Endothelial cell of umbilical vein (primary cell): ENCODE measurements around the gene MID1IP1. TPM values are rescaled to one million over a fixed set of nuclear protein-coding genes. Genes with fewer than 3 reads are reported as not detected.

Source experiments
- BruUV-seq: library from RNA; stranded (reverse); fragments of 400-500 nt; replicated peaks from 2 replicates; lab custom pipeline; 2021; lab: Mats Ljungman, UMichigan
- CTCF ChIA-PET: fragments of 300-600, 350-600 bp; sonication (Branson Sonifier 250); formaldehyde crosslinking; loops from one replicate; lab custom pipeline; 2021; ENCODE audit warnings: antibody characterized with exemption, inconsistent platforms; lab: Charles Lee
- POLR2A ChIA-PET: fragments of 300-600, 350-600 bp; sonication (Branson Sonifier 250); formaldehyde crosslinking; loops from one replicate; lab custom pipeline; 2021; ENCODE audit warnings: antibody characterized with exemption, inconsistent platforms; lab: Charles Lee
- DNase-seq: peaks from one replicate; pipeline ENCODE4 v3.0.0-alpha.2; 2011; ENCODE audit warnings: low read depth, low spot score
- FAIRE-seq: peaks from 2 replicates; lab custom pipeline; 2011; peaks lifted over from hg19 to GRCh38; lab: Jason Lieb, UNC
- H2AFZ ChIP-seq: 2 replicates; pipeline ENCODE4 v1.6.0; 2012; ENCODE audit warnings: low read depth, low read length, control low read depth, inconsistent platforms
- H3K27ac ChIP-seq: 2 replicates; pipeline ENCODE4 v1.5.1; 2011; ENCODE audit warnings: low read depth, mild to moderate bottlenecking, control low read depth, low read length, moderate library complexity; ENCODE audit not compliant: insufficient read depth
- H3K27me3 ChIP-seq, 2 experiments: 2 replicates each; pipeline versions ENCODE4 v1.6.0 to v1.6.1; 2011; ENCODE audit warnings: low read length in 2 of 2, mixed read lengths in 1 of 2; ENCODE audit not compliant: control insufficient read depth in 2 of 2, insufficient read depth in 2 of 2
- H3K36me3 ChIP-seq, 2 experiments: 2 replicates in 1 of 2; 3 replicates in 1 of 2; pipeline ENCODE4 v1.5.1; 2011; ENCODE audit warnings: low read length in 2 of 2, mild to moderate bottlenecking in 1 of 2, moderate library complexity in 1 of 2; ENCODE audit not compliant: control insufficient read depth in 2 of 2, insufficient read depth in 2 of 2; ENCODE audit errors: extremely low read depth in 1 of 2
- H3K4me1 ChIP-seq: 3 replicates; pipeline ENCODE4 v1.5.1; 2011; ENCODE audit warnings: mild to moderate bottlenecking, low read length; ENCODE audit not compliant: control insufficient read depth, insufficient read depth; ENCODE audit errors: extremely low read depth
- H3K4me2 ChIP-seq: 2 replicates; pipeline ENCODE4 v1.6.1; 2011; ENCODE audit warnings: low read length, control low read depth, mixed read lengths; ENCODE audit not compliant: insufficient read depth
- H3K4me3 ChIP-seq, 3 experiments: fragments of 200-600 bp in 1 of 3; sonication (generic), shearing (Covaris generic) in 1 of 3; replicated peaks in 1 of 3; 2 replicates each; pipeline ENCODE4 v1.5.1; 2011 to 2016; ENCODE audit warnings: control low read depth in 3 of 3, low read length in 3 of 3, mild to moderate bottlenecking in 2 of 3, inconsistent platforms in 1 of 3, low read depth in 1 of 3, moderate library complexity in 1 of 3; ENCODE audit not compliant: insufficient read depth in 1 of 3
- H3K79me2 ChIP-seq: 2 replicates; pipeline ENCODE4 v1.6.0; 2012; ENCODE audit warnings: low read length, inconsistent platforms; ENCODE audit not compliant: control insufficient read depth, insufficient read depth
- H3K9ac ChIP-seq: replicated peaks from 2 replicates; pipeline ENCODE3; 2011; ENCODE audit warnings: low read length, control low read depth; ENCODE audit not compliant: insufficient read depth; ENCODE audit errors: extremely low read depth
- H3K9me1 ChIP-seq: replicated peaks from 3 replicates; pipeline ENCODE4 v1.6.0; 2011; ENCODE audit warnings: mild to moderate bottlenecking, low read length; ENCODE audit not compliant: control insufficient read depth, insufficient read depth; ENCODE audit errors: extremely low read depth
- H3K9me3 ChIP-seq: replicated peaks from 2 replicates; pipeline ENCODE4 v1.5.1; 2012; ENCODE audit warnings: low read length, inconsistent platforms; ENCODE audit not compliant: control insufficient read depth, insufficient read depth
- H4K20me1 ChIP-seq: replicated peaks from 2 replicates; pipeline ENCODE3; 2011; ENCODE audit warnings: mild to moderate bottlenecking, low read length; ENCODE audit not compliant: control insufficient read depth, insufficient read depth; ENCODE audit errors: extremely low read depth
- EZH2 ChIP-seq: IDR thresholded peaks from 2 replicates; pipeline ENCODE4 v1.6.1; 2012; ENCODE audit warnings: borderline replicate concordance, low read depth, mild to moderate bottlenecking, moderate library complexity, low read length, inconsistent platforms; ENCODE audit not compliant: severe bottlenecking
- FOS ChIP-seq: IDR thresholded peaks from 2 replicates; pipeline ENCODE4 v1.6.1; 2011; ENCODE audit warnings: mild to moderate bottlenecking, low read length, moderate library complexity, borderline replicate concordance; ENCODE audit not compliant: insufficient read depth
- GATA2 ChIP-seq: IDR thresholded peaks from 2 replicates; pipeline ENCODE4 v1.7.0; 2011; ENCODE audit warnings: low read depth, mild to moderate bottlenecking, moderate library complexity, mixed read lengths, low read length; ENCODE audit not compliant: insufficient read length, insufficient read depth
- JUN ChIP-seq: IDR thresholded peaks from 2 replicates; pipeline ENCODE4 v1.6.1; 2011; ENCODE audit warnings: borderline replicate concordance, low read depth; ENCODE audit not compliant: insufficient read length, insufficient read depth
- MYC ChIP-seq: IDR thresholded peaks from one replicate; pipeline ENCODE4 v1.6.1; 2011; ENCODE audit warnings: mild to moderate bottlenecking, low read depth, low read length
- POLR2A ChIP-seq: IDR thresholded peaks from 2 replicates; pipeline ENCODE4 v1.6.1; 2012; ENCODE audit warnings: low read depth, mild to moderate bottlenecking, control low read depth, low read length
- POLR2AphosphoS5 ChIP-seq: IDR thresholded peaks from 2 replicates; pipeline ENCODE4 v1.6.1; 2012; ENCODE audit warnings: low read depth, mild to moderate bottlenecking, control low read depth, low read length, moderate library complexity; ENCODE audit not compliant: insufficient read depth
- dilution Hi-C: fragments of 300-500 bp; cut with MboI; formaldehyde crosslinking; loops from one replicate; pipeline ENCODE4 v1.15.0; 2019; ENCODE audit warnings: low sequenced_read_pairs; ENCODE audit not compliant: extremely low pct_ligation_motif_present
- intact Hi-C: fragments of 100-400 bp; cut with micrococcal nuclease; formaldehyde crosslinking; loops from one replicate; pipeline ENCODE4 v1.10.0; 2022
- polyA plus RNA-seq, 4 experiments: library from polyadenylated mRNA; depleted of rRNA in 3 of 4; stranded (reverse) in 3 of 4; unstranded in 1 of 4; fragments of >200 nt; gene quantifications; 2 replicates each; pipeline versions ENCODE4 v1.2.1 to v1.2.3, GENCODE V29; 2011 to 2012; ENCODE audit warnings: missing spikeins in 1 of 4
- total RNA-seq: library from RNA; stranded (reverse); gene quantifications from 2 replicates; pipeline ENCODE4 v1.2.3, GENCODE V29; 2021
- TF ChIP-seq, protein P1 (sequence below): IDR thresholded peaks from 2 replicates; pipeline ENCODE4 v1.6.1; 2011; ENCODE audit not compliant: insufficient read depth, insufficient read length
- TF ChIP-seq, protein P2 (sequence below), 2 donors: IDR thresholded peaks; 1 replicate in 1 of 2; 2 replicates in 1 of 2; pipeline ENCODE4 v1.5.1; 2011; ENCODE audit warnings: low read length in 2 of 2, mild to moderate bottlenecking in 2 of 2, moderate library complexity in 2 of 2, control low read depth in 1 of 2, inconsistent platforms in 1 of 2, low read depth in 1 of 2; ENCODE audit not compliant: insufficient read depth in 1 of 2; ENCODE audit errors: extremely low read depth in 1 of 2

Gene MID1IP1
- total and polyA plus RNA-seq, 2 donors (not counting 3 experiments of a cell fraction or from before 2014, with no cell fraction given), result 23.2 to 25.1 TPM

GRCh38 chrX:38831949-38832348, 30.7 kb downstream of the MID1IP1 start:
- no peak for FAIRE-seq
- no peak for DNase-seq

DNA sequence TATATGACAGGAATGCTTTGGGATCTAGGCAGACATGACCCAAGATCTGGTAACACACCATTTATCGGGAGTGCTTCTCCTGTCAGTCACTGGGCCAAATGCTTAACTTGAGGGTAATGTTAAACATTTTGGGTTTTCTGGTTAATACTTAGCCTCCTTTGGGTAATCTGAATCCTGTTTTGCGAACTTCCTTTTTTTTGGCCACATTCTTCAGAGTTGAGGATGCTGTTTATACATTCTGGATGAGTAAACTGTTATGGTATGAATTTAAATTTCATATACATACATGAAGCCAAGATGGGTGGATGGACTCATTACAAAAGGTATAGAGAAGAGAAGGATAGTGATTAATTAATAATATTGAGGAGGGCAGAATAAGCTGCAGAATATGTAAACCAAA, 36.1 kb downstream of the MID1IP1 start:
- POLR2A ChIA-PET, result no interaction called here
- BruUV-seq, result no TSS peak

More at GRCh38 chrX:38831949-38832348, 30.7 kb downstream of the MID1IP1 start:
- no peaks in the 10 kb centered on the region for H3K27me3 ChIP-seq
- H3K4me2 ChIP-seq, result no peak overlapping the region
- H3K4me3 ChIP-seq, result no peak overlapping the region
- H3K9me1 ChIP-seq, result no peaks in the 10 kb centered on the region
- H4K20me1 ChIP-seq, result no peaks in the 10 kb centered on the region
- no peak overlapping the region for H2AFZ ChIP-seq
- no peaks in the 10 kb centered on the region for H3K4me1 ChIP-seq
- H3K36me3 ChIP-seq, result no peaks in the 10 kb centered on the region
- ChIA-PET POLR2A (no interaction called here), CTCF (no interaction called here)
- H3K9me3 ChIP-seq, result no peaks in the 10 kb centered on the region
- intact Hi-C loops, result no loop called here
- dilution Hi-C loops, result no loop called here
- no peak overlapping the region for H3K9ac ChIP-seq
- TF ChIP-seq EZH2 (no peak), GATA2 (no peak), MYC (no peak), POLR2AphosphoS5 (no peak), POLR2A (no peak)
- TF ChIP-seq, protein P1, sequence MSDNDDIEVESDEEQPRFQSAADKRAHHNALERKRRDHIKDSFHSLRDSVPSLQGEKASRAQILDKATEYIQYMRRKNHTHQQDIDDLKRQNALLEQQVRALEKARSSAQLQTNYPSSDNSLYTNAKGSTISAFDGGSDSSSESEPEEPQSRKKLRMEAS, result no peak
- no peaks in the 10 kb centered on the region for H3K79me2 ChIP-seq
- BruUV-seq, result no TSS peak
- no peak overlapping the region for H3K27ac ChIP-seq

More for the DNA sequence above, 36.1 kb downstream of the MID1IP1 start:
- H4K20me1 ChIP-seq, result no peaks in the 10 kb centered on the region
- TF ChIP-seq EZH2 (no peak), POLR2A (no peak), MYC (no peak), JUN (no peak), GATA2 (no peak), FOS (no peak), POLR2AphosphoS5 (no peak)
- TF ChIP-seq, protein P1, result no peak
- TF ChIP-seq, protein P2, sequence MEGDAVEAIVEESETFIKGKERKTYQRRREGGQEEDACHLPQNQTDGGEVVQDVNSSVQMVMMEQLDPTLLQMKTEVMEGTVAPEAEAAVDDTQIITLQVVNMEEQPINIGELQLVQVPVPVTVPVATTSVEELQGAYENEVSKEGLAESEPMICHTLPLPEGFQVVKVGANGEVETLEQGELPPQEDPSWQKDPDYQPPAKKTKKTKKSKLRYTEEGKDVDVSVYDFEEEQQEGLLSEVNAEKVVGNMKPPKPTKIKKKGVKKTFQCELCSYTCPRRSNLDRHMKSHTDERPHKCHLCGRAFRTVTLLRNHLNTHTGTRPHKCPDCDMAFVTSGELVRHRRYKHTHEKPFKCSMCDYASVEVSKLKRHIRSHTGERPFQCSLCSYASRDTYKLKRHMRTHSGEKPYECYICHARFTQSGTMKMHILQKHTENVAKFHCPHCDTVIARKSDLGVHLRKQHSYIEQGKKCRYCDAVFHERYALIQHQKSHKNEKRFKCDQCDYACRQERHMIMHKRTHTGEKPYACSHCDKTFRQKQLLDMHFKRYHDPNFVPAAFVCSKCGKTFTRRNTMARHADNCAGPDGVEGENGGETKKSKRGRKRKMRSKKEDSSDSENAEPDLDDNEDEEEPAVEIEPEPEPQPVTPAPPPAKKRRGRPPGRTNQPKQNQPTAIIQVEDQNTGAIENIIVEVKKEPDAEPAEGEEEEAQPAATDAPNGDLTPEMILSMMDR (IDR thresholded peaks at IDR 0.05; ENCODE audit: extremely low read depth in 1 of 2, insufficient read depth in 1 of 2, low read depth in 1 of 2, low read length in 2 of 2), result no peak
- FAIRE-seq, result no peak
- H3K79me2 ChIP-seq, result no peaks in the 10 kb centered on the region
- H2AFZ ChIP-seq, result no peak overlapping the region
- no peaks in the 10 kb centered on the region for H3K9me3 ChIP-seq
- H3K36me3 ChIP-seq, result no peaks in the 10 kb centered on the region
- H3K9me1 ChIP-seq, result no peaks in the 10 kb centered on the region
- no peak overlapping the region for H3K9ac ChIP-seq
- CTCF ChIA-PET, result no interaction called here
- H3K27me3 ChIP-seq, result peaks cover 0 to under 1% of the 10 kb centered on the region in 2 experiments
- no peak overlapping the region for H3K4me2 ChIP-seq
- dilution Hi-C loops, result no loop called here
- DNase-seq, result no peak
- no peak overlapping the region for H3K4me3 ChIP-seq
- intact Hi-C loops, result no loop called here
- H3K4me1 ChIP-seq, result no peaks in the 10 kb centered on the region
- no peak overlapping the region for H3K27ac ChIP-seq
